PC-9 (cell line): ENCODE measurements around the gene GRIP1.

Source experiments
- EZH2 ChIP-seq: fragments of 200-600 bp; sonication (generic); IDR thresholded peaks from 2 replicates; pipeline ENCODE4 v1.8.0; 2017; ENCODE audit warnings: antibody characterized with exemption, low read depth
- TF ChIP-seq, protein P1 (sequence below): fragments of 200-600 bp; sonication (generic); conservative IDR thresholded peaks from 2 replicates; pipeline ENCODE4 v1.6.1; 2017; ENCODE audit warnings: mixed run types, antibody characterized with exemption, mild to moderate bottlenecking, moderate library complexity

DNA sequence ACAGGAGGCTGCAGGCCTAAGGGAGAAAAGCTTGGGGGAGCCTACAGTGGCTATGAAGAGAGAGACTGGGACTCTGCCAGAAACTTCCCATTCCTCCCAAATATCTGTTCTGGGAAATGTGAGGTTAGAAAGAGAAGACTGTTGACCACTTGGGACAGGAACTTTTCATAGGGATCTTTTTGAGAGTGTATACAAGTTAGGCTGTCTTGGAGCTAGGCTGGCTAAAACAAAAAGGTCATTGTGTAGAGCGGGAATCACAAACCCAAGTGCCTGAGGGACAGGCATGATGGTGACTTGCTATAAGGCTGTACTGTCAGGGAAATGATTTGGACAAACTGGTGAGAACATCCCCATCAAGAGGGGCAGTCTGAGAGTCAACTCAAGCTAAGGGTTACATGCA, 175.1 kb downstream of the GRIP1 start:
- TF ChIP-seq, protein P1, sequence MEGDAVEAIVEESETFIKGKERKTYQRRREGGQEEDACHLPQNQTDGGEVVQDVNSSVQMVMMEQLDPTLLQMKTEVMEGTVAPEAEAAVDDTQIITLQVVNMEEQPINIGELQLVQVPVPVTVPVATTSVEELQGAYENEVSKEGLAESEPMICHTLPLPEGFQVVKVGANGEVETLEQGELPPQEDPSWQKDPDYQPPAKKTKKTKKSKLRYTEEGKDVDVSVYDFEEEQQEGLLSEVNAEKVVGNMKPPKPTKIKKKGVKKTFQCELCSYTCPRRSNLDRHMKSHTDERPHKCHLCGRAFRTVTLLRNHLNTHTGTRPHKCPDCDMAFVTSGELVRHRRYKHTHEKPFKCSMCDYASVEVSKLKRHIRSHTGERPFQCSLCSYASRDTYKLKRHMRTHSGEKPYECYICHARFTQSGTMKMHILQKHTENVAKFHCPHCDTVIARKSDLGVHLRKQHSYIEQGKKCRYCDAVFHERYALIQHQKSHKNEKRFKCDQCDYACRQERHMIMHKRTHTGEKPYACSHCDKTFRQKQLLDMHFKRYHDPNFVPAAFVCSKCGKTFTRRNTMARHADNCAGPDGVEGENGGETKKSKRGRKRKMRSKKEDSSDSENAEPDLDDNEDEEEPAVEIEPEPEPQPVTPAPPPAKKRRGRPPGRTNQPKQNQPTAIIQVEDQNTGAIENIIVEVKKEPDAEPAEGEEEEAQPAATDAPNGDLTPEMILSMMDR: no peak
- TF ChIP-seq EZH2: no peak
